ENCODE data around the gene EMP1. TPM values are rescaled to one million over a fixed set of nuclear protein-coding genes. Genes with fewer than 3 reads are reported as not detected.

Gene EMP1
- total and polyA plus RNA-seq, 9 of the 15 experiments (the other 6 are each of a cell fraction or from before 2014, with no cell fraction given), result 0.10 to 0.60 TPM; not detected in 7

GRCh38 chr12:13196130-13196921, at the start of gene EMP1 (continued):
- TF ChIP-seq ZBTB40 (IDR thresholded peaks at IDR 0.05), result no peak
- TF ChIP-seq ZBTB40 (CRISPR knock-in tag; IDR thresholded peaks at IDR 0.05), result no peak
- no peak for TF ChIP-seq ZBTB34 (CRISPR knock-in tag; IDR thresholded peaks at IDR 0.05)
- TF ChIP-seq WHSC1 (IDR thresholded peaks at IDR 0.05; ENCODE audit: low read length), result no peak
- TF ChIP-seq TEAD4 (IDR thresholded peaks at IDR 0.05; ENCODE audit: low read length), result no peak
- no peak for TF ChIP-seq TEAD4 (CRISPR knock-in tag; IDR thresholded peaks at IDR 0.05; ENCODE audit: borderline replicate concordance)
- no peak for TF ChIP-seq DLX4 (CRISPR knock-in tag; IDR thresholded peaks at IDR 0.05)
- TF ChIP-seq ZNF449 (CRISPR knock-in tag; IDR thresholded peaks at IDR 0.05), result no peak
- TF ChIP-seq THRB (CRISPR knock-in tag; conservative IDR thresholded peaks at IDR 0.05), result no peak
- no peak for TF ChIP-seq NEUROD1 (IDR thresholded peaks at IDR 0.05; ENCODE audit: borderline replicate concordance, low read depth, low read length, partially characterized antibody)
- no peak for TF ChIP-seq NFXL1 (CRISPR knock-in tag; IDR thresholded peaks at IDR 0.05)
- TF ChIP-seq ATF4 (CRISPR knock-in tag; IDR thresholded peaks at IDR 0.05), result no peak
